H1 (cell line): ENCODE data around the gene MAB21L3. TPM values are rescaled to one million over a fixed set of nuclear protein-coding genes. Genes with fewer than 3 reads are reported as not detected.

Experiments
- CTCF ChIA-PET: fragments of 300-600 bp; sonication (Branson Sonifier 250); formaldehyde crosslinking; loops from one replicate; lab custom pipeline; 2021; ENCODE audit not compliant: partially characterized antibody; lab: Charles Lee
- POLR2A ChIA-PET: fragments of 300-600 bp; sonication (Branson Sonifier 250); formaldehyde crosslinking; loops from one replicate; lab custom pipeline; 2021; ENCODE audit warnings: inconsistent platforms; ENCODE audit not compliant: partially characterized antibody; lab: Charles Lee
- DNase-seq, 2 experiments: peaks; one replicate each; pipeline versions ENCODE4 v3.0.0 to v3.0.0-alpha.2; 2010 to 2022; ENCODE audit warnings: low spot score in 2 of 2, low read depth in 1 of 2, mixed read lengths in 1 of 2
- FAIRE-seq: peaks from 2 replicates; lab custom pipeline; 2011; peaks lifted over from hg19 to GRCh38; lab: Jason Lieb, UNC
- H2AFZ ChIP-seq: 2 replicates; pipeline ENCODE4 v1.8.1; 2012; ENCODE audit warnings: low read length, inconsistent platforms
- H2AK5ac ChIP-seq: 2 replicates; pipeline ENCODE4 v1.6.1; 2013; ENCODE audit warnings: low read depth, low read length
- H2BK120ac ChIP-seq: replicated peaks from 2 replicates; pipeline ENCODE3; 2013; ENCODE audit warnings: low read depth, low read length, inconsistent platforms
- H2BK12ac ChIP-seq: 2 replicates; pipeline ENCODE4 v1.6.1; 2013; ENCODE audit warnings: low read depth, low read length
- H2BK15ac ChIP-seq: 2 replicates; pipeline ENCODE4 v1.6.1; 2013; ENCODE audit warnings: low read length
- H2BK20ac ChIP-seq: 2 replicates; pipeline ENCODE4 v1.6.1; 2013; ENCODE audit warnings: low read length
- H2BK5ac ChIP-seq: 2 replicates; pipeline ENCODE4 v1.6.1; 2013; ENCODE audit warnings: low read depth, low read length
- H3K14ac ChIP-seq: 2 replicates; pipeline ENCODE4 v1.6.1; 2013; ENCODE audit warnings: inconsistent platforms; ENCODE audit not compliant: insufficient read length
- H3K18ac ChIP-seq: 2 replicates; pipeline ENCODE4 v1.6.1; 2013; ENCODE audit warnings: low read length; ENCODE audit errors: extremely low read depth
- H3K23ac ChIP-seq: 2 replicates; pipeline ENCODE4 v1.6.1; 2013; ENCODE audit warnings: inconsistent platforms; ENCODE audit not compliant: insufficient read length
- H3K23me2 ChIP-seq: 2 replicates; pipeline ENCODE4 v1.6.1; 2013; ENCODE audit warnings: low read depth, low read length
- H3K27ac ChIP-seq: 2 replicates; pipeline ENCODE4 v1.6.1; 2011; ENCODE audit warnings: low read depth, low read length, inconsistent platforms
- H3K27me3 ChIP-seq, 4 experiments: replicated peaks in 1 of 4; 1 replicate in 1 of 4; 2 replicates in 3 of 4; pipeline versions ENCODE4 v1.6.1 to v1.8.1; 2011 to 2013; ENCODE audit warnings: low read length in 3 of 4, mild to moderate bottlenecking in 3 of 4, inconsistent platforms in 2 of 4, mixed read lengths in 2 of 4, moderate library complexity in 1 of 4; ENCODE audit not compliant: control insufficient read depth in 3 of 4, insufficient read depth in 3 of 4; ENCODE audit errors: extremely low read depth in 1 of 4
- H3K36me3 ChIP-seq, 4 experiments: 2 replicates each; pipeline versions ENCODE4 v1.6.1 to v1.8.1; 2011 to 2013; ENCODE audit warnings: mild to moderate bottlenecking in 4 of 4, low read length in 3 of 4, moderate library complexity in 2 of 4, control low read depth in 1 of 4, inconsistent platforms in 1 of 4; ENCODE audit not compliant: insufficient read depth in 4 of 4, control insufficient read depth in 2 of 4
- H3K4ac ChIP-seq: replicated peaks from 2 replicates; pipeline ENCODE3; 2013; ENCODE audit warnings: low read length, low read depth, mixed read lengths, inconsistent platforms; ENCODE audit not compliant: insufficient read length
- H3K4me1 ChIP-seq, 4 experiments: replicated peaks in 1 of 4; 1 replicate in 1 of 4; 2 replicates in 3 of 4; pipeline versions ENCODE4 v1.6.1 to v1.8.1; 2011 to 2013; ENCODE audit warnings: low read length in 3 of 4, inconsistent platforms in 2 of 4, mixed read lengths in 1 of 4; ENCODE audit not compliant: insufficient read depth in 4 of 4, control insufficient read depth in 3 of 4
- H3K4me2 ChIP-seq, 2 experiments: 2 replicates each; pipeline versions ENCODE4 v1.6.1 to v1.8.1; 2011 to 2013; ENCODE audit warnings: low read depth in 2 of 2, low read length in 2 of 2, control low read depth in 1 of 2, inconsistent platforms in 1 of 2, mild to moderate bottlenecking in 1 of 2; ENCODE audit not compliant: insufficient read depth in 1 of 2
- H3K4me3 ChIP-seq, 4 experiments: fragments of 200-600, 300-600 bp in 1 of 4; sonication (generic), shearing (Covaris generic), sonication (Bioruptor Twin) in 1 of 4; 2 replicates each; pipeline versions ENCODE4 v1.5.1 to v1.8.1; 2011 to 2016; ENCODE audit warnings: low read length in 4 of 4, low read depth in 3 of 4, control low read depth in 2 of 4, inconsistent platforms in 2 of 4, mild to moderate bottlenecking in 2 of 4, mixed read lengths in 1 of 4, moderate library complexity in 1 of 4; ENCODE audit not compliant: insufficient read depth in 2 of 4; ENCODE audit errors: extremely low read depth in 1 of 4
- H3K56ac ChIP-seq: replicated peaks from 2 replicates; pipeline ENCODE3; 2013; ENCODE audit warnings: low read depth, mild to moderate bottlenecking, mixed read lengths, low read length, inconsistent platforms; ENCODE audit not compliant: insufficient read length
- H3K79me1 ChIP-seq: 2 replicates; pipeline ENCODE4 v1.6.1; 2013; ENCODE audit warnings: low read depth, low read length, control low read depth
- H3K79me2 ChIP-seq, 2 experiments: 2 replicates each; pipeline versions ENCODE4 v1.6.1 to v1.8.1; 2012 to 2013; ENCODE audit warnings: low read length in 2 of 2, mild to moderate bottlenecking in 2 of 2, inconsistent platforms in 1 of 2; ENCODE audit not compliant: insufficient read depth in 2 of 2, control insufficient read depth in 1 of 2
- H3K9ac ChIP-seq, 4 experiments: replicated peaks in 1 of 4; 1 replicate in 1 of 4; 2 replicates in 3 of 4; pipeline versions ENCODE4 v1.6.1 to v1.8.1; 2011 to 2013; ENCODE audit warnings: low read depth in 3 of 4, low read length in 3 of 4, control low read depth in 2 of 4, mild to moderate bottlenecking in 2 of 4, moderate library complexity in 2 of 4, inconsistent platforms in 1 of 4; ENCODE audit errors: extremely low read depth in 1 of 4
- H3K9me3 ChIP-seq, 2 experiments: 2 replicates each; pipeline versions ENCODE4 v1.6.1 to v1.8.1; 2012 to 2013; ENCODE audit warnings: mild to moderate bottlenecking in 2 of 2, moderate library complexity in 2 of 2, control low read depth in 1 of 2, inconsistent platforms in 1 of 2, low read depth in 1 of 2, low read length in 1 of 2, mixed read lengths in 1 of 2; ENCODE audit not compliant: insufficient read depth in 2 of 2
- H4K20me1 ChIP-seq, 2 experiments: replicated peaks in 1 of 2; 2 replicates each; pipeline versions ENCODE3 to v1.8.1; 2011 to 2013; ENCODE audit warnings: inconsistent platforms in 2 of 2, low read length in 2 of 2, mild to moderate bottlenecking in 1 of 2; ENCODE audit not compliant: insufficient read depth in 2 of 2, control insufficient read depth in 1 of 2
- H4K5ac ChIP-seq: 2 replicates; pipeline ENCODE4 v1.6.1; 2013; ENCODE audit warnings: low read length, low read depth, mixed read lengths, inconsistent platforms; ENCODE audit not compliant: insufficient read length
- H4K8ac ChIP-seq: 2 replicates; pipeline ENCODE4 v1.8.0; 2013; ENCODE audit warnings: mild to moderate bottlenecking, moderate library complexity, low read length, inconsistent platforms; ENCODE audit not compliant: insufficient read depth; ENCODE audit errors: extremely low read depth
- H4K91ac ChIP-seq: replicated peaks from 2 replicates; pipeline ENCODE3; 2013; ENCODE audit warnings: low read length, mixed read lengths, inconsistent platforms; ENCODE audit not compliant: insufficient read length
- CTBP2 ChIP-seq: IDR thresholded peaks from 2 replicates; pipeline ENCODE4 v1.7.0; 2011; ENCODE audit warnings: borderline replicate concordance, mild to moderate bottlenecking, moderate library complexity, mixed read lengths, low read length; ENCODE audit not compliant: insufficient read depth, insufficient read length
- EP300 ChIP-seq, 2 experiments: IDR thresholded peaks; 1 replicate in 1 of 2; 2 replicates in 1 of 2; pipeline ENCODE4 v1.6.1; 2011 to 2012; ENCODE audit warnings: low read depth in 2 of 2, low read length in 2 of 2, mild to moderate bottlenecking in 2 of 2, borderline replicate concordance in 1 of 2, inconsistent platforms in 1 of 2, moderate library complexity in 1 of 2
- WGBS, 2 experiments: shearing (Covaris generic) in 1 of 2; methylation state at CpG; one replicate each; pipeline versions ENCODE4 v1.1.6 to v1.1.7; 2013 to 2015; ENCODE audit warnings: low lambda C conversion rate in 2 of 2, mixed read lengths in 2 of 2, inconsistent platforms in 1 of 2, low coverage in 1 of 2, missing lambda C conversion rate in 1 of 2; ENCODE audit not compliant: insufficient replicate concordance in 2 of 2, insufficient coverage in 1 of 2, insufficient read length in 1 of 2; ENCODE audit errors: extremely low coverage in 1 of 2, missing lambda C conversion rate in 1 of 2; 5-methylcytosine and 5-hydroxymethylcytosine counted together
- polyA plus RNA-seq, 7 experiments: library from polyadenylated mRNA; depleted of rRNA in 3 of 7; stranded (reverse) in 5 of 7; unstranded in 2 of 7; fragments of >200 nt in 5 of 7; fragments of 200-250 nt in 2 of 7; gene quantifications; 1 replicate in 5 of 7; 2 replicates in 1 of 7; 4 replicates in 1 of 7; pipeline versions ENCODE4 v1.2.1 to v1.2.3, GENCODE V29; 2011 to 2013; ENCODE audit warnings: missing spikeins in 2 of 7, mixed read lengths in 2 of 7
- total RNA-seq: library from RNA; stranded (reverse); fragmentation: NEBNext Ultra II Directional; extraction: Animal tissue kit (Norgen Biotek cat#: 25700); gene quantifications from 2 replicates; pipeline ENCODE4 v1.2.1, GENCODE V29; 2021

Gene MAB21L3
- total and polyA plus RNA-seq, 2 of the 8 experiments (the other 6 are each of a cell fraction or from before 2014, with no cell fraction given), result not detected

- no peaks in the 10 kb centered on the region for H3K79me2 ChIP-seq
- H3K9ac ChIP-seq, result no peak overlapping the region
- no peak overlapping the region for H3K18ac ChIP-seq
- no peak overlapping the region for H3K4ac ChIP-seq
- FAIRE-seq, result no peak
- no peak overlapping the region for H3K4me3 ChIP-seq
- H2BK120ac ChIP-seq, result no peak overlapping the region
- no peaks in the 10 kb centered on the region for H3K79me1 ChIP-seq
- ChIA-PET CTCF (interaction anchor here (0.8 to 1.8 kb wide), 3 partner anchors 15 to 86 kb away, joined by 3 to 7 read pairs (median 3); no protein-coding TSS in a partner anchor), POLR2A (no interaction called here)
- peaks cover 0 to 1% (median 0%) of the 10 kb centered on the region in 4 experiments; a peak in 1 of 7 replicates for H3K27me3 ChIP-seq
- no peak overlapping the region for H4K91ac ChIP-seq
- no peak for DNase-seq
- H3K23me2 ChIP-seq, result no peaks in the 10 kb centered on the region
- H3K27ac ChIP-seq, result no peak overlapping the region
- H2AK5ac ChIP-seq, result no peak overlapping the region
- H3K23ac ChIP-seq, result no peak overlapping the region
- H2BK5ac ChIP-seq, result no peak overlapping the region
- 85% methylated on average over 4 of the region's 4 CpGs; no CpG with 5 or more reads in 1 of the 2 experiments for whole genome bisulfite sequencing, 2 experiments
- no peak overlapping the region for H2BK12ac ChIP-seq
- no peaks in the 10 kb centered on the region for H3K9me3 ChIP-seq
- H3K36me3 ChIP-seq, result no peaks in the 10 kb centered on the region
- H2BK20ac ChIP-seq, result no peak overlapping the region
- H4K5ac ChIP-seq, result no peak overlapping the region
- no peaks in the 10 kb centered on the region for H3K4me1 ChIP-seq
- no peak overlapping the region for H2AFZ ChIP-seq
- no peak overlapping the region for H4K8ac ChIP-seq
- H4K20me1 ChIP-seq, result no peaks in the 10 kb centered on the region
- H3K4me2 ChIP-seq, result no peak overlapping the region
- H3K14ac ChIP-seq, result no peak overlapping the region
- no peak overlapping the region for H2BK15ac ChIP-seq
- H3K56ac ChIP-seq, result no peak overlapping the region
- TF ChIP-seq CTBP2 (no peak), EP300 (IDR thresholded peaks at IDR 0.05; ENCODE audit: borderline replicate concordance in 1 of 2, low read depth in 2 of 2, low read length in 2 of 2) (no peak)
These were observed 3.8 kb upstream of the MAB21L3 start for GRCh38 chr1:116107371-116107770.
